ENCODE data around the gene RNF149.

RNF149 gene

GRCh38 chr2:101294861-101295260, 13.6 kb downstream of the RNF149 start:
- DNase-seq (ENCODE audit: low spot score), result no peak

GRCh38 chr2:101293544-101293943, 15.0 kb downstream of the RNF149 start:
- DNase-seq (ENCODE audit: low spot score), result no peak

GRCh38 chr2:101291973-101292372, 16.5 kb downstream of the RNF149 start:
- DNase-seq (ENCODE audit: low spot score), result no peak

GRCh38 chr2:101290711-101291110, 17.8 kb downstream of the RNF149 start:
- no peak for DNase-seq (ENCODE audit: low spot score)

- DNase-seq (ENCODE audit: low spot score), result no peak
These were observed 21.2 kb downstream of the RNF149 start for GRCh38 chr2:101287303-101287702.

GRCh38 chr2:101286684-101287083, 21.8 kb downstream of the RNF149 start:
- no peak for DNase-seq (ENCODE audit: low spot score)

GRCh38 chr2:101282980-101283379, 25.5 kb downstream of the RNF149 start:
- no peak for DNase-seq (ENCODE audit: low spot score)

GRCh38 chr2:101281482-101281881, 27.0 kb downstream of the RNF149 start:
- DNase-seq (ENCODE audit: low spot score), result no peak

- no peak for DNase-seq (ENCODE audit: low spot score)
These were observed 29.6 kb downstream of the RNF149 start for GRCh38 chr2:101278925-101279324.

- DNase-seq (ENCODE audit: low spot score), result no peak
These were observed 31.4 kb downstream of the RNF149 start for GRCh38 chr2:101277111-101277510.

- peak; percentile 12 for DNase-seq (ENCODE audit: low spot score)
These were observed 34.4 kb downstream of the RNF149 start for GRCh38 chr2:101274142-101274541.

GRCh38 chr2:101273056-101273455, 35.4 kb downstream of the RNF149 start:
- no peak for DNase-seq (ENCODE audit: low spot score)

- no peak for DNase-seq (ENCODE audit: low spot score)
These were observed 36.3 kb downstream of the RNF149 start for GRCh38 chr2:101272045-101272784.

GRCh38 chr2:101270700-101271259, 37.7 kb downstream of the RNF149 start:
- no peak for DNase-seq (ENCODE audit: low spot score)

- no peak for DNase-seq (ENCODE audit: low spot score)
These were observed 40.5 kb downstream of the RNF149 start for GRCh38 chr2:101267671-101268656.

GRCh38 chr2:101265893-101266499, 42.5 kb downstream of the RNF149 start:
- no peak for DNase-seq (ENCODE audit: low spot score)

GRCh38 chr2:101264360-101264939, 44.1 kb downstream of the RNF149 start:
- DNase-seq (ENCODE audit: low spot score), result no peak

- no peak for DNase-seq (ENCODE audit: low spot score)
These were observed 45.1 kb downstream of the RNF149 start for GRCh38 chr2:101263377-101263800.

GRCh38 chr2:101262142-101262541, 46.4 kb downstream of the RNF149 start:
- DNase-seq (ENCODE audit: low spot score), result no peak

- no peak for DNase-seq (ENCODE audit: low spot score)
These were observed 49.7 kb downstream of the RNF149 start for GRCh38 chr2:101258804-101259203.

GRCh38 chr2:101256316-101256715, 52.2 kb downstream of the RNF149 start:
- no peak for DNase-seq (ENCODE audit: low spot score)

GRCh38 chr2:101255501-101255900, 53.0 kb downstream of the RNF149 start:
- DNase-seq (ENCODE audit: low spot score), result no peak

Measured in cerebellar cortex (tissue), 1 donor.